ENCODE data around the gene CENPP.

GRCh38 chr9:92324431-92324830 lies 1.3 kb upstream of the CENPP start:
- TF ChIP-seq CTCF (conservative IDR thresholded peaks at IDR 0.05 in 1 of 2, IDR thresholded peaks at IDR 0.05 in 1 of 2; ENCODE audit: extremely low read depth in 1 of 2, insufficient read depth in 1 of 2, low read depth in 1 of 2, low read length in 2 of 2) = no peak
- TF ChIP-seq EZH2 (IDR thresholded peaks at IDR 0.05; ENCODE audit: borderline replicate concordance, low read length) = no peak
